Fibroblast of skin of right quadriceps (primary cell): Measurements from ENCODE around the gene SYNGAP1.

Experiments
- DNase-seq: peaks from one replicate; pipeline ENCODE4 v3.0.0-alpha.2; 2013

SYNGAP1 gene

GRCh38 chr6:33405386-33405940, 14.4 kb upstream of the SYNGAP1 start:
- DNase-seq, result no peak

- no peak for DNase-seq
Measured at GRCh38 chr6:33406126-33406525, 13.7 kb upstream of the SYNGAP1 start.

GRCh38 chr6:33407132-33407718, 12.6 kb upstream of the SYNGAP1 start:
- no peak for DNase-seq

- peak; percentile 99 for DNase-seq
Measured at GRCh38 chr6:33410050-33410710, 9.7 kb upstream of the SYNGAP1 start.

- peak; percentile 86 for DNase-seq
Measured at GRCh38 chr6:33410711-33411631, 8.9 kb upstream of the SYNGAP1 start, which contains the start of gene PHF1. TSS of gene PHF1 (plus strand) at chr6:33411014. CDS start at chr6:33412264, 1,250 bp downstream.

- no peak for DNase-seq
Measured at GRCh38 chr6:33411632-33412005, 8.2 kb upstream of the SYNGAP1 start.

- DNase-seq, result no peak
Measured at GRCh38 chr6:33412140-33413009, 7.5 kb upstream of the SYNGAP1 start.

- DNase-seq, result no peak
Measured at GRCh38 chr6:33413241-33414120, 6.4 kb upstream of the SYNGAP1 start.

GRCh38 chr6:33414592-33415271, 5.1 kb upstream of the SYNGAP1 start:
- no peak for DNase-seq

- no peak for DNase-seq
Measured at GRCh38 chr6:33415831-33416230, 4.0 kb upstream of the SYNGAP1 start.

GRCh38 chr6:33416386-33417127, 3.3 kb upstream of the SYNGAP1 start:
- DNase-seq, result no peak

GRCh38 chr6:33417128-33417902, 2.5 kb upstream of the SYNGAP1 start:
- peak; percentile 92 for DNase-seq

GRCh38 chr6:33417903-33418689, 1.8 kb upstream of the SYNGAP1 start, which contains the start of gene CUTA:
TSS of gene CUTA (minus strand) at chr6:33418107. CDS start at chr6:33418000, 107 bp downstream.
- DNase-seq, result peak; percentile 100

- no peak for DNase-seq
Measured at GRCh38 chr6:33418690-33419291, 1.1 kb upstream of the SYNGAP1 start.

GRCh38 chr6:33420491-33421343, 852 bp downstream of the SYNGAP1 start:
- no peak for DNase-seq

- no peak for DNase-seq
Measured at GRCh38 chr6:33421344-33421643, 1.4 kb downstream of the SYNGAP1 start.

GRCh38 chr6:33423777-33424176, 3.9 kb downstream of the SYNGAP1 start:
- no peak for DNase-seq
